GM12801 (cell line): ENCODE measurements around the gene NEGR1.

ENCODE experiments used
- TF ChIP-seq, protein P1 (sequence below): IDR thresholded peaks from one replicate; pipeline ENCODE4 v1.5.1; 2011; ENCODE audit warnings: control low read depth; ENCODE audit not compliant: insufficient read length; ENCODE audit errors: extremely low read depth

Gene NEGR1

DNA sequence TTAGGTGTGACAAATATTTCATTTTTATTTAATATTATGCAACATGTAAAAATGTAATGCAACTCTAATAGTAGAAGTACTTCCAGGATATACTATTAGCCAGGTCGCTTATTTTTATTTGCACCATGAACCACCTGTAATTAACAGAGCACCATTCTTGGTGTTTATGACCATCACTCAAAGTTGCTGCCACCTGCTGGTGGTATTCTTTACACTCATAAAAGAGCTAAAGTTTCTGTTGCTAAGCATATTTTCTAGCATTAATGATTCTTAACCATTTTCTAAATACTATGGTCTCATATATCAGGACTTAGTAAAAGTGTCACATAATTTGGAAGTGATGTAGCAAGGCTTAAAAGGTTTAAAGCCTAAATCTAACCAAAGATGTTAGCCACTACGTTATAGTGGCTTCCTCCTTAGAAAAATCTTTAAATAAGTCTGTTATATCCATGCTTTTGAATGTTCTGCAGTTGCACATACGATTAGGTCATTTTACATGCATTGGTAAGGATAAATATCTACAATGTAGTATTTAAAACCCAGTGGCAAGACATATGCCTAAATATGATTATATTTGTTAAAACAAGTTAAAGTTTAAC is 244.5 kb downstream of the NEGR1 start:
- TF ChIP-seq, protein P1, sequence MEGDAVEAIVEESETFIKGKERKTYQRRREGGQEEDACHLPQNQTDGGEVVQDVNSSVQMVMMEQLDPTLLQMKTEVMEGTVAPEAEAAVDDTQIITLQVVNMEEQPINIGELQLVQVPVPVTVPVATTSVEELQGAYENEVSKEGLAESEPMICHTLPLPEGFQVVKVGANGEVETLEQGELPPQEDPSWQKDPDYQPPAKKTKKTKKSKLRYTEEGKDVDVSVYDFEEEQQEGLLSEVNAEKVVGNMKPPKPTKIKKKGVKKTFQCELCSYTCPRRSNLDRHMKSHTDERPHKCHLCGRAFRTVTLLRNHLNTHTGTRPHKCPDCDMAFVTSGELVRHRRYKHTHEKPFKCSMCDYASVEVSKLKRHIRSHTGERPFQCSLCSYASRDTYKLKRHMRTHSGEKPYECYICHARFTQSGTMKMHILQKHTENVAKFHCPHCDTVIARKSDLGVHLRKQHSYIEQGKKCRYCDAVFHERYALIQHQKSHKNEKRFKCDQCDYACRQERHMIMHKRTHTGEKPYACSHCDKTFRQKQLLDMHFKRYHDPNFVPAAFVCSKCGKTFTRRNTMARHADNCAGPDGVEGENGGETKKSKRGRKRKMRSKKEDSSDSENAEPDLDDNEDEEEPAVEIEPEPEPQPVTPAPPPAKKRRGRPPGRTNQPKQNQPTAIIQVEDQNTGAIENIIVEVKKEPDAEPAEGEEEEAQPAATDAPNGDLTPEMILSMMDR, result no peak

DNA sequence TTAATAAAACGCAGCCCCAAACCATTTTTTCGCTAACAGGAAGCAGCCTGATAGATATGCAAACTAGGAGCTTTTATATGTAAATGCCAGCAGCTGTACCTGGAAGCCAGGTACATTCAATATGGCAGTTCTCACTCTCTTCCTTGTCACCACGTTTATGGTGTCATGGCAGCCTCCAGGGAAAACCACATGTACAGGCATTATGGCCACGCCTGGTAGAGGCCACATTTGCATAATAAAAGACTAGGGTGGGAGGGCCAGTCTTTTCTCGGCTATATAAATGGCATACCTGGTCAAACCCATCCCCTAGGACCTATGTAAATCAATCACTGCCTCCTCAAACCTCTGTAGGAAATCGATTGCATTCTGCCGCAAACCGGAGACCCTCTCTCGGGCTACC is 247.5 kb downstream of the NEGR1 start:
- TF ChIP-seq, protein P1, result no peak

DNA sequence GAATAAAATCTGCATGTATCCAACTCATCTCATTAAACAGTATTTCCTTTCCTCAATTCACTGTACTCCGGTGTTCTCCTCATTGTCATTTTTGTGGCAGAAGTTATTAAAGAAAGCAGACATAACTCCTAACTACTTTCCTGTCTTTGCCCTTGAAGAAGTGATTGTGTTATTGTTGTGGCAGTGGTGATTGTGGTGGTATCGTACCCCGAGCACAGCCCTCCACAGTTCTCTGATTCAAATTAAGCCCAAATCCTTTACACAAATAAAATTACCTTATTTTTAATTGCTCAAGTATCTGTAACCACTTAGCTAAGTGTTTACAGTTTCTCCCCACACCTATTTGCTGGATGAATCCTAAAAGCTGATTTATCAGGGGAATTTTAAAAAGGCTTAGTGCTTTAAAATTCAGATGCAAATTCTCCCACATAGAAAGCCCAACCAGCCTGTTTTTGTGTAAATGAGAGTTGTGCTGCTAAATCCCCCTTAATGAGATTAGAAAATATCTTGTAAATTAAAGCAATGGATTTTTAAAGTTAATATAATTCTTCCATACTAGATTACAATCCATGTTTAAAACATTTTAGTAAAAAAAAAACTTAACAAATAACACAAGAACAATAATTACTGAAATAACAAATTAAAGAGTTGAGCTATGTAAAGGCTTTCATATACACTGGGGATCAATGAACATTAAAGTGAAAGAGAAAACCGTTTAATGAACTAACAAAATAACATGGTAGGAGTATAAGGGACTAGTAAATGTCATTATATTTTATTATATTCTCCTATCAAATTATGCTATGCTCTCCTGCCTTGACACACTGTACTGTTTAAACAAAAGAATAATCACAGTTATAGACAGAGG is 259.0 kb downstream of the NEGR1 start:
- TF ChIP-seq, protein P1, result no peak

DNA sequence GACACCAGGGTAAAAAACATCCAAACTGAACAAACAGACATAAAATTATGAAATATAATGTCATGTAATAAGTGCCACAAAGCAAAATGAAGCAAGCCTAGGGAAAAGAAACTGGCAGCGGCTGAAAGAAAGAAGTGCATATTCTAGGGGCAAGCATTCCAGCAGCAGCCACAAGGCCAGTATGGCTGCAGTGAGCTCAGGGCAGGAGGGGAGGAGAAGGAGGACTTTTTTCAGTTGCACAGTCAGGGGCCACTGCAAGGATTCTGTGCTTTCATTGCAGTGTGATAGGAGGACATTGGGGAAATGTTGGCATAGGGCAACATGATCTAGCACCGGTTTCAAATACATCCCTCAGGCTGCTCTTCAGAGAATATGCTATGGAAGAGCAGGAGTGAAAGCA is 263.8 kb downstream of the NEGR1 start:
- TF ChIP-seq, protein P1, result no peak

DNA sequence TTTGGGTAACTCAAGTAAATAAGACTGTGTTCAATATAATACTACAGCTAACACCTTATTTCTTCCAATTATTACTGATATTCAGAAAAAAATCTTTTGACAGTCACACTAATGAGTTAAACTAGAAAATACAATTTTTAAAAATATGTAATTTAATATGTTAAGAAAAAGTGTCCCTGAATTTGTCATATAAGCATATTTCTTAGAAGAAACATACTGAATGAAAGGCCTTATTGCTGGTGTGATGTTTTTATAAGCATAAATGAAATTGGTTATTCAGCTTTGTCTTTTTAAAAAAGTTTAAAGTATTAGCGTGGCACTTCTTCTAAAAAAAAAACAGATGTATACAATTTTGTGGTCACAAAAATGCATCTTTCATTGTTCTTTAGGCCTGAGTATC is 267.3 kb downstream of the NEGR1 start:
- TF ChIP-seq, protein P1, result no peak

DNA sequence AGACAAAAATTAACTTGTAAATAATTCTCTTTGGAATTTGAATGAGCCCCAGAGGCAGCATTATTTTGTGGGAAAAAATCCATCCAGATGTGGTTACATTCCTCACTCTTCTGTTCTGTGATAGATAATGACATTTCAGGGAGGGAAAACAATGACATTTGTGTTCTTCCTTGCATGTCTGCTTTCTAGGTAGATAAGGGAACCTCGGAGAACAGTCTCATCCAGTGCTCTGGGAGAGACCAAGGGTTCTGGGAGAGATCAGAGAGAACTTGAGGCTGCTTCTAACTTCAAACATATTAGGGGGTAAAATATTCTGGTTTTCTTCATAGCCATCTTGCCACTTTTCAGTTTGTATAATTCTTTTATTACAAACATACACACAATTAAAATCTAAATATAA is 269.2 kb downstream of the NEGR1 start:
- TF ChIP-seq, protein P1, result no peak

DNA sequence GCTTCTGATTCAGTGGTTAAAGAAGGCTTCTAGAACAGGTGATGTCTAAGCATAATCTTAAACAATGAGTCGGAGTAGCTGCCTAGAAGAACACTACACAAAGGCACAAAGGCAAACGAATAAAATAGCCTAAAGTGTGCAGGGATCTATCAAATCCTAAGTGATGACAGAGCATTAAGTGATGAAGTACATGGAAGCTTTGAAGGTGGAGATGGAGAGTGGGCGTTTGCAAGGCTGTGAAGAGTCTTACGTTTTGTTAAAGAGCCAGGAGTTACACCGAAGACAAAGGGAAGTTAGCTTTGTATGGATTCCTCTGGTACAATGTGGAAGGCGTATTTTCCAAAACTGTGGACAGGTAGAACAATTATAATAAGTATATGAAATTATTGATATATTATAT is 270.6 kb downstream of the NEGR1 start:
- TF ChIP-seq, protein P1, result no peak
